ENCODE results near the gene MEGF9.

Gene MEGF9

GRCh38 chr9:120702075-120702474 lies 12.2 kb downstream of the MEGF9 start:
- no peak for DNase-seq (ENCODE audit: low read depth in 2 of 2)

DNA sequence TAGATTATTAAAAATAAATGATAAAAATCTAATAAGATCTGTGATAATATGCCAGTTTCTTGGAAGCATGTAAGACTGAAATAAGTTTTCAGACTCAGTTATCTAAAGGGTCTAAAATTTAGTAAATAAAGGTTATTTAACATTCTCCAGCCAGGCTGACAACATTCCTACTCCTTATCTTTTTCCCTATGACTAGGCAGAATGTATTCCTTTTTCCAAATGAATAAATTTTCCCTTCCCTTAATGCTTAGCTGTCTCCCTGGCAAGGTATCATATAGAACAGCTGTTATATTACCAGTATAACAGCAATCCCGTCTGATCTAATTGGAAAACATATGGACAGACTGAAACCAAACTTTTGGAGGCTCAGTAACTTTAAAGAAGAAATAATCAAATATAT lies 13.0 kb downstream of the MEGF9 start:
- DNase-seq (ENCODE audit: low read depth in 2 of 2), result no peak

DNA sequence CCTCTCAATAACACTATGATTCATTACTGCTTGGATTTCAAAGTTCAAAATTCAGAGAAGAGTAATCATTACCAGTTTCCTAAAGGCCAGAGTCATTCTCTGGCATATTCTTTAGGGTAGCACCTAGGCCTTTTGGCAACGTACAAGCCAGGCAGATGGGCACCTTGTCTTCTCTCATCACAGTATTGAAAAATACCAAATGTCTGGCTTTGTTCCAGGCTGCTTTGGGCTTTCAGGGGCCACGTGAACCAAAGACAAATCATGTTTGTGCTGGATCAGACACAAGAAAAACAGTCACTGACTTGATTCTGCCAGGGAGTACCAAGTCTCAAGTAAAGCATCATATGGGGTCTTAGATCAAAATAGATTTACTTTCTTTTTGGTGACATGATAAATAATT lies 15.5 kb downstream of the MEGF9 start:
- DNase-seq (ENCODE audit: low read depth in 2 of 2), result no peak

DNA sequence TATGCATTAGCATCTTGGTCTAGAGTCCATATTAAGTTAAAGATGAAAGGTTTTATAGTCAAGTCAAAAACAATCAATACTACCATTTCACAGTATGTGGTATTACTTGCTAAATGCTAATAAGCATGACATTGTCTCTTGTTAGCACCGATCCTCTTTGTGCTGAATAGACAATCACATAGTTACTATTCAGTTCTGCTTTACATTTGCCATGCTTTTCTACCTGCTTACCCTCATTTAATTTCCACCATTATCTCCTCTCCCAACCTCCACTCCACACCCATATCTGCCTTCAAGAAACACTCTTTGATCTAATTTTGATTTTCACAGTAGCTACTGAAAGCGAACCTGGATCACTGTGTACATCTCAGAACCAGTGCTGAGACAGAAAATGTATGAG lies 16.8 kb downstream of the MEGF9 start:
- no peak for DNase-seq (ENCODE audit: low read depth in 2 of 2)

- DNase-seq (ENCODE audit: low read depth in 2 of 2), result no peak
Observed at GRCh38 chr9:120696551-120697230, 17.6 kb downstream of the MEGF9 start.

- no peak for DNase-seq (ENCODE audit: low read depth in 2 of 2)
Observed at GRCh38 chr9:120694559-120694958, 19.7 kb downstream of the MEGF9 start.

- no peak for DNase-seq (ENCODE audit: low read depth in 2 of 2)
Observed at GRCh38 chr9:120693700-120694008, 20.6 kb downstream of the MEGF9 start.

GRCh38 chr9:120692901-120693699 lies 21.2 kb downstream of the MEGF9 start:
- DNase-seq (ENCODE audit: low read depth in 2 of 2), result no peak

DNA sequence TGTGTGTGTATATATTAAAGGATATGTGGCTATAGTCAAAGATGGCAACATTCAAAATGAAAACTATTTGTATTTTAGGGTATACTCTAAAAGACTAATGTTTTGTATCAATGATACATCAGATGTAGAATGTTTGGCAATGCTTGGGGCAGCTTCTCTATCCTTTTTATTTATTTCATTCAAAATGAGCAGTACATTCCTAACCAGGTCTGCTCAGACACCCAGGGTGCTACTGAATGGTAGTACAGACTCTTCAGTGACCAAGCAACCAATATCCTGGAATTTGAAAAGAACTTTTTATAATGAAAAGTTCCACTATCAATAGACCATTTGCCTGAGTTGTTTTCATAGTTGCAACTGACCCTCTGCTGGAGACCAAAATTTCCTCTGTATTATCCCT lies 23.9 kb downstream of the MEGF9 start:
- DNase-seq (ENCODE audit: low read depth in 2 of 2), result no peak

- no peak for DNase-seq (ENCODE audit: low read depth in 2 of 2)
Observed at GRCh38 chr9:120689860-120690259, 24.4 kb downstream of the MEGF9 start.

GRCh38 chr9:120688758-120689157 lies 25.5 kb downstream of the MEGF9 start:
- DNase-seq (ENCODE audit: low read depth in 2 of 2), result no peak

DNA sequence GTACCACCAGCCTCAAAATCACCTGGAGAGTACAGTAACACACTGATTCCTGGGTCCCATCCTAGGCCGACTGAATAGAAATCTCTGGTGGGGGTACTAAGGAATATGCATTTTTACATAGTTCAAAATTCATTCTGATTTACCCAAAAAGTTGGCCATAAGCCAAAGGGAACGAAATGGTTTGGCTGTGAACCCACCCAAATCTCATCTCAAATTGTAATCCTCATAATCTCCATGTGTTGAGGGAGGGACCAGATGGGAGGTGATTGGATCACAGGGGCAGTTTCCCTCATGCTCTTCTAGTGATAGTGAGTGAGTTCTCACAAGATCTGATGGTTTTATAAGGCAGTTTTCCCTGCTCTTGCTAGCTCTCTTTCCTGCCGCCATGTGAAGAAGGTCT lies 31.1 kb downstream of the MEGF9 start:
- no peak for DNase-seq (ENCODE audit: low read depth in 2 of 2)

DNA sequence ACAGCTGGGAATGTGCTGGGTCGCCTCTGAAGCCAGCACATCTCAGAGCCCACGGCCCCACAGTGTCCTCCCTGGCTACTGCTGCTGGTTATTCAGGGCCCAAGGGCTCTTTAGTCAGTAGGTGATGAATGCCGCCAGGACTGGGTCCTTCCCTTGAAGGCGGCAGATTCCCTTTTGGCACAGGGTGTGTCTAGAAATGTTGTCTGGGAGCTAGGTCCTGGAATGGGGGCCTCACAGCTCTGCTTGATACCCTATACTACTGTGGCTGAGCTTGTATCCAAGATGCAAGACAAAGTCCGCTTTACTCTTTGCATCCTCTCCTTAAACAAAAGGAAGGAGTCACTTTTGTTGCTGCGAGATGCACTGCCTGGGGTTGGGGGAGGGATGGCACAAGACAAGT lies 33.1 kb downstream of the MEGF9 start:
- no peak for DNase-seq (ENCODE audit: low read depth in 2 of 2)

GRCh38 chr9:120680579-120680978 lies 33.7 kb downstream of the MEGF9 start:
- no peak for DNase-seq (ENCODE audit: low read depth in 2 of 2)

GRCh38 chr9:120680161-120680560 lies 34.1 kb downstream of the MEGF9 start:
- DNase-seq (ENCODE audit: low read depth in 2 of 2), result no peak

- DNase-seq (ENCODE audit: low read depth in 2 of 2), result no peak
Observed at GRCh38 chr9:120677965-120678364, 36.3 kb downstream of the MEGF9 start.

- no peak for DNase-seq (ENCODE audit: low read depth in 2 of 2)
Observed at GRCh38 chr9:120676767-120677402, 37.4 kb downstream of the MEGF9 start.

- no peak for DNase-seq (ENCODE audit: low read depth in 2 of 2)
Observed at GRCh38 chr9:120668399-120668798, 45.9 kb downstream of the MEGF9 start.

DNA sequence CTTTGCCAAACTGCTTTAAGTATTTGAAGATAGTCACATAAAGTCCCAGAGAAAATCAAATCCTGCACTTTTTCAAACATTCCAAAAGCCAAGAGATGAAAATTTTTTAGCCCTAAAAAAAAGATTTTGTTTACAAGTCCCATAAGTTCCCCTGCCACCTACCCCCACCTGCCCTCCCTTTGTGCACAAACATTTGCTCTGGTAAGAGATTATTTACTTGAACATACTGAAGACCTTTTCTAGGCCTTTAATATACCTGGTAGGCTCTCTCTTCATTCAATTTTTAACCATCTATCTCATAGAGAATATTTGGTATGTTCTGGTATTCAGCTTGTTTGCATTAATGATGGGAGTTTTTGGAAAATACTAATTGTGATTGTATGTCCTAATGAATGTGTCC lies 50.3 kb downstream of the MEGF9 start:
- no peak for DNase-seq (ENCODE audit: low read depth in 2 of 2)

- DNase-seq (ENCODE audit: low read depth in 2 of 2), result no peak
Observed at GRCh38 chr9:120663380-120663779, 50.9 kb downstream of the MEGF9 start.

GRCh38 chr9:120662513-120662912 lies 51.8 kb downstream of the MEGF9 start:
- DNase-seq (ENCODE audit: low read depth in 2 of 2), result no peak

GRCh38 chr9:120659676-120660075 lies 54.6 kb downstream of the MEGF9 start:
- DNase-seq (ENCODE audit: low read depth in 2 of 2), result no peak

DNA sequence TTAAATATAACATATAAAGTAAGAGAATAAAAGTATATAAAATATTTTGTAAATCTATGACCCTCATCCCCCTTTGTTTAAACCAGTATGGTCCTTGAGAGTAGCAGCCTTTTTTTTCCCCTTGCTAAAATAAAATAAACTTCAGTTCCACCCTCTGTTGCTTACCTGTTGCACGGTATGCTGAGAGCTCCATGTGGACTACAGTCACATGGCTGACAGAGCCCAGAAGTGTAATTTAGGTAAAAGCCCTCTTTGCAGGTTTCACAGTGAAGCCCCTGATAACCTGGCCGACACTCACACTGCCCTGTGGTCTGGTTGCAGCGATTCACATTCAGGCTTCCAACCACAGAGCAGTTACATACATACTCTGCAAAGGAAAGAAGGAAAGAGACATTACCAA lies 55.1 kb downstream of the MEGF9 start:
- no peak for DNase-seq (ENCODE audit: low read depth in 2 of 2)

All from stimulated activated CD4-positive, alpha-beta T cell treated with anti-CD3 and anti-CD28 coated beads, Interleukin-4, amount 100 ng/mL, for 48 hours (primary cell).